ENCODE results near the gene DARS2.

DNA sequence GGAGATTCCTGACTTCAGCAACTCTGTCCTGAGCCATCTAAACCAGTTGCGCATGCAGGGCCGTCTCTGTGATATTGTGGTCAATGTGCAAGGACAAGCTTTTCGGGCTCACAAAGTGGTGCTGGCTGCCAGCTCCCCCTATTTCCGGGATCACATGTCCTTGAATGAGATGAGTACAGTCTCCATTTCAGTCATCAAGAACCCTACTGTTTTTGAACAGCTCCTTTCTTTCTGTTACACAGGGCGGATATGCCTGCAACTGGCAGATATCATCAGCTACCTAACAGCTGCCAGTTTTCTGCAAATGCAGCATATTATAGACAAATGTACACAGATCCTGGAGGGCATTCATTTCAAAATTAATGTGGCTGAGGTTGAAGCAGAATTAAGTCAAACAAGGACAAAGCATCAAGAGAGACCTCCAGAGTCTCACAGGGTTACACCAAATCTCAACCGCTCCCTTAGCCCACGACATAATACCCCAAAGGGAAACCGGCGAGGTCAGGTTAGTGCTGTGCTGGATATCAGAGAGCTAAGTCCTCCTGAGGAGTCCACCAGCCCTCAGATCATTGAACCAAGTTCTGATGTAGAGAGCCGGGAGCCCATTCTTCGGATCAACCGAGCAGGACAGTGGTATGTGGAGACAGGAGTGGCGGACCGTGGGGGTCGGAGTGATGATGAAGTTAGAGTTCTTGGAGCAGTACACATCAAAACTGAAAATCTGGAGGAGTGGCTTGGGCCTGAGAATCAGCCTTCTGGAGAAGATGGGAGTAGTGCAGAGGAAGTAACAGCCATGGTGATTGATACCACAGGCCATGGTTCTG is 46.0 kb downstream of the DARS2 start:
- TF ChIP-seq, protein P1, sequence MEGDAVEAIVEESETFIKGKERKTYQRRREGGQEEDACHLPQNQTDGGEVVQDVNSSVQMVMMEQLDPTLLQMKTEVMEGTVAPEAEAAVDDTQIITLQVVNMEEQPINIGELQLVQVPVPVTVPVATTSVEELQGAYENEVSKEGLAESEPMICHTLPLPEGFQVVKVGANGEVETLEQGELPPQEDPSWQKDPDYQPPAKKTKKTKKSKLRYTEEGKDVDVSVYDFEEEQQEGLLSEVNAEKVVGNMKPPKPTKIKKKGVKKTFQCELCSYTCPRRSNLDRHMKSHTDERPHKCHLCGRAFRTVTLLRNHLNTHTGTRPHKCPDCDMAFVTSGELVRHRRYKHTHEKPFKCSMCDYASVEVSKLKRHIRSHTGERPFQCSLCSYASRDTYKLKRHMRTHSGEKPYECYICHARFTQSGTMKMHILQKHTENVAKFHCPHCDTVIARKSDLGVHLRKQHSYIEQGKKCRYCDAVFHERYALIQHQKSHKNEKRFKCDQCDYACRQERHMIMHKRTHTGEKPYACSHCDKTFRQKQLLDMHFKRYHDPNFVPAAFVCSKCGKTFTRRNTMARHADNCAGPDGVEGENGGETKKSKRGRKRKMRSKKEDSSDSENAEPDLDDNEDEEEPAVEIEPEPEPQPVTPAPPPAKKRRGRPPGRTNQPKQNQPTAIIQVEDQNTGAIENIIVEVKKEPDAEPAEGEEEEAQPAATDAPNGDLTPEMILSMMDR (IDR thresholded peaks at IDR 0.05) = no peak
- peak in 1 of 3 donors; percentile 35 for TF ChIP-seq POLR2A (IDR thresholded peaks at IDR 0.05)
